ENCODE data around the gene CATSPER3.

Gene CATSPER3

DNA sequence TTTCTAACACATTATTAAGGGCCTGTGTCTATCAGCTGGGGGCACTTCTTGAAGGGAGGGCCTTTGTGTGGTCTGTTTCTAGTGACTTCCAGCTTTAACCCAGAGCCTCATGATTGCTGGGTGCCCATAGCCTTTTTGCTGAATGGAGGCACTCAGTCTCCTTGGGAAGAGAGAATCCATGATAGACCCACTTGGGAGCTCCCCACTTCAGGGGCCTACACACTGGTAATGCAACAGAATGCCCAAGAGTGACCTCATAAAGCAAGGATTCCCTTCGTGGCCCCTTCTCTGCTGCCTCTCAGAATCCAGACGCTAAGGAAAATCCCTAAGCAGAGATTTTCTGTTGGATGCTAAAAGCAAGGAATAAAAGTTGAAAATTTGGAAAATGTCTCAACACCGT lies at the start of gene CATSPER3:
TSS of gene CATSPER3 (plus strand) at position 301 of the 400 bp plus-strand sequence. CDS start at position 386, 85 bp downstream.
- DNase-seq (ENCODE audit: low read depth), result no peak
- no peak within 1 kb of the TSS for H3K4me3 ChIP-seq (ENCODE audit: control insufficient read depth, low read depth, low read length)
- TF ChIP-seq, protein P1, sequence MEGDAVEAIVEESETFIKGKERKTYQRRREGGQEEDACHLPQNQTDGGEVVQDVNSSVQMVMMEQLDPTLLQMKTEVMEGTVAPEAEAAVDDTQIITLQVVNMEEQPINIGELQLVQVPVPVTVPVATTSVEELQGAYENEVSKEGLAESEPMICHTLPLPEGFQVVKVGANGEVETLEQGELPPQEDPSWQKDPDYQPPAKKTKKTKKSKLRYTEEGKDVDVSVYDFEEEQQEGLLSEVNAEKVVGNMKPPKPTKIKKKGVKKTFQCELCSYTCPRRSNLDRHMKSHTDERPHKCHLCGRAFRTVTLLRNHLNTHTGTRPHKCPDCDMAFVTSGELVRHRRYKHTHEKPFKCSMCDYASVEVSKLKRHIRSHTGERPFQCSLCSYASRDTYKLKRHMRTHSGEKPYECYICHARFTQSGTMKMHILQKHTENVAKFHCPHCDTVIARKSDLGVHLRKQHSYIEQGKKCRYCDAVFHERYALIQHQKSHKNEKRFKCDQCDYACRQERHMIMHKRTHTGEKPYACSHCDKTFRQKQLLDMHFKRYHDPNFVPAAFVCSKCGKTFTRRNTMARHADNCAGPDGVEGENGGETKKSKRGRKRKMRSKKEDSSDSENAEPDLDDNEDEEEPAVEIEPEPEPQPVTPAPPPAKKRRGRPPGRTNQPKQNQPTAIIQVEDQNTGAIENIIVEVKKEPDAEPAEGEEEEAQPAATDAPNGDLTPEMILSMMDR (IDR thresholded peaks at IDR 0.05; ENCODE audit: control insufficient read depth, insufficient read depth, low read depth, low read length, missing control alignments), result no peak

DNA sequence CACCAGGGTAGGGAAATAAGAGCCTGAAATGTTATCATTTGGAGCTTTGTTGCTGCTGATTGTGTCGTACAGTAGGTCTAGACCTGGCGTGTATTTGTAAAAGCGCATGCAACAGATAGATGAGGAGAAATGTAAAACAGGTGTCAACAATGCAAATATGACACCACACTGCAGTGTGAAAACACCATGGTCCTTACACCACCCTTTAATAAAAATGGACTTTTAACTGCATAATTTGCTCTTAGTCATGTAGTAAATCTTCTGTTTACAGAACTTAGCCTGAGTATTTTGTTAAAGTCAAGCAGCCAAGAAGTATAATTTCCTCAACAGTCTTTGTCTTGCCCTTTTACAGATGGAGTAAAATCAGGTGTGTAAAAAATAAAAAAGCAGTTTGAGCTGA lies 48.8 kb upstream of the CATSPER3 start:
- no peak for DNase-seq (ENCODE audit: low read depth)
- TF ChIP-seq, protein P1 (IDR thresholded peaks at IDR 0.05; ENCODE audit: control insufficient read depth, insufficient read depth, low read depth, low read length, missing control alignments), result no peak

DNA sequence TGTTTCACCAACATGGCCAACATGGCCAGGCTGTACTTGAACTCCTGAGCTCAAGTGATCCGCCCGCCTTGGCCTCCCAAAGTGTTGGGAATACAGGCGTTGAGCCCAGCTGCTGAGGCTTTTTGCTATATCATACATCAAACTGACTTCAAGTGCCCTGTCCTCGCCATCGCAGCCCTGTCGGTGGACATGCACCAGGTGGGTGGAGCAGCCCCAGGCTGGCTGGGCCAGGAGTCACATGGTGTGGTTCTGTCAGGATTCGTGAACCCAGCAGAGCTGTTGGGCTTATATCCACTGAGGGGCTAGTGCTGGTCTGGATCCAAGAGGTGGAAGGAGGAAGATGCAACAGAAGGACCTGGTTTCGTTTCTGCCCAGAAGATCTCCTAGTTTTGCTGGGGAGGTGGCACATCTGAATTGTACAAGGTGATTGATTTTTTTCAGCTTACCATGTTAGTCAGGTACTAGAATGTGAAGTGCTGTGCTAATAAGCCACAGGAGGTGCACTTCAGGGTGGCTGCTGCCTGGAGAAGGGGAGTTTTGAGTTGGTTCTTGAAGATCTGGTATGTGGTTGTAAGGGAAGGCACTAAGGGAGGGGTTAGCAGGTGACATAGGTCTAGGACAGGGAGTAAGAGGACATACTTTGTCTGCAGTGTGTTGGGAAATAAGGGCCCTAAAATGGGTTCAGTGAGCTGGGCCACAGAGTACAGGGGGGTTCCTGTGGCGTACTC lies 46.7 kb upstream of the CATSPER3 start:
- DNase-seq (ENCODE audit: low read depth), result no peak
- no peak overlapping the region for H3K4me3 ChIP-seq (ENCODE audit: control insufficient read depth, low read depth, low read length)
- TF ChIP-seq, protein P1 (IDR thresholded peaks at IDR 0.05; ENCODE audit: control insufficient read depth, insufficient read depth, low read depth, low read length, missing control alignments), result no peak

More for the DNA sequence above, 48.8 kb upstream of the CATSPER3 start:
- H3K4me3 ChIP-seq (ENCODE audit: control insufficient read depth, low read depth, low read length), result no peak overlapping the region

DNA sequence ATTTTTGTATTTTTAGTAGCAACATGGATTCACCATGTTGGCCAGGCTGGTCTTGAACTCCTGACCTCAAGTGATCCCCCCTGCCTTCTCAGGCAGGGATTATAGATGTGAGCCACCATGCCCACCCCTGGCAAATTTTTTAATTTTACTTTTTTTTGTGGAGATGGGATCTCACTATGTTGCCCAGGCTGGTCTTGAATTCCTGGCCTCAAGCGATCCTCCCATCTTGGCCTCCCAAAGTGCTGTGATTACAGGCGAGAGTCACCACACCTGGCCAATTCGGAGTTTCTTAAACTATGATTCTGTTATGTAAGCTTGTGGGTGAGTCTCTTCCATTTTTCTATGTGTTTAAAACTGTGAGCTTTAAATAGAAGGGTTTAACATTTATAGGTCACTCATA lies 35.2 kb upstream of the CATSPER3 start:
- TF ChIP-seq, protein P1 (IDR thresholded peaks at IDR 0.05; ENCODE audit: control insufficient read depth, insufficient read depth, low read depth, low read length, missing control alignments), result no peak
- no peak for DNase-seq (ENCODE audit: low read depth)
- no peak overlapping the region for H3K4me3 ChIP-seq (ENCODE audit: control insufficient read depth, low read depth, low read length)

DNA sequence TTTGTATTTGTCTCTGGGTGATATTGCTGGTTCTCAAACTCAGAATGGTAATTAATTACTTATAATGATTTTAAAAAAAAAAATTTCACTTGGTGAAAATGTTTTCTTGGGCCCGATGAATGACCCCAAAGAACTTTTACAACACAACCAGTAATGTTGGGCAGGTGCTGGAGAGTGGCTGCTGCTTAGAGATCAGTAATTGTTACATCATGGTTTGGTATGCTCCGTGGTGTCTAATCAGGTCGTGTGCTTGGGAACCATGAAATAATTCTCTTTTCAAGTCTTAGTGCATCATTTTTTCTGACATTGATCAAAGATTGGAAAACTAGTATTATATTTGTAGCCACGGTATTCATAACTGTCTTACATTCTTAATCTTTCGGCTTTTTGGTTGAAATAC lies 33.5 kb upstream of the CATSPER3 start:
- TF ChIP-seq, protein P1 (IDR thresholded peaks at IDR 0.05; ENCODE audit: control insufficient read depth, insufficient read depth, low read depth, low read length, missing control alignments), result no peak
- H3K4me3 ChIP-seq (ENCODE audit: control insufficient read depth, low read depth, low read length), result no peak overlapping the region
- no peak for DNase-seq (ENCODE audit: low read depth)

DNA sequence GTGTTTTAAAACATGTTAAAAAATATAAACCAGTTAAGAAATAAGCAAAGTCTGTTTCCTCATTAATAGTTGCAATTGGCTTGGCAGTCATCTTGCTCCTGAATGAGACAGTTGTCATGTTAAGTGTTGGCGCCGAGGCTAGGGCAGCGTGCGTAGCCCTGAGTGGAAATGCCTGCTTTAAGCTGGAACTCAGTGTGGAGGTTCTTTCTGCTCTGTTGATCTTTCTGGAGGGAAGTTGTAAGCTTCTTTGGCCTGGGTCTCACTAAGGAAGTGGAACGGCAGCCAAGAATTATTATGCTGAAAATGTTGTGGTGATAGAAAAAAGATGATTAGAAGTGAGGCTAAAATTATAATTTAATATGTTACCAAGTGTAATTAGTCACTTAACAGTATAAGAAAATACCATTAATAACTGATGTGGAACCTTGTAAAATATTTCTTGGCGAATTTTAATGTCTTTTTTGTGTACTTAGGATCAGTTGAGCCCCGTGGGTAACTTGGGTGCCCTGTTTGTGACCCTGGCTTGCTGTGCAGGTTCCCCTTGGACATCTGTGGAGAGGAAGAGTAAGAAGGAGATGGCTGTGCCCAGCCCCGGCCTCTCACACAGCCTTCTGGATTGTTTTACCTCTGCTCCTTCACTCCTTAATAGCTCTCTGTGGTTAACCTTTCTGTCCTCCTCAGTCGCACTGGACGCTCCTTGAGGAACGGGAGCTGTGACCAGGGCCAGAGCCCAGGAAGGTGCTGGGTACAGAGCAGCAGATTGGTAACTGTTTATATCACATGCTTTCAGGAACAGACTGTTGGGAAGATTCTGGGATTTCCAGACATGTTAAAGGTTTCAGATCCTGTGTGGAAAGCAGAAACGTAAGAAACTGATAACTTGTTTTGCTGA lies 31.8 kb upstream of the CATSPER3 start:
- TF ChIP-seq, protein P1 (IDR thresholded peaks at IDR 0.05; ENCODE audit: control insufficient read depth, insufficient read depth, low read depth, low read length, missing control alignments), result no peak
- H3K4me3 ChIP-seq (ENCODE audit: control insufficient read depth, low read depth, low read length), result no peak overlapping the region
- no peak for DNase-seq (ENCODE audit: low read depth)

Measured in AG09309 (cell line).